ENCODE results near the gene GNAS.
"Not testable (repeated sequence)": the region's sequence is repeated elsewhere in the genome, so short reads cannot be mapped to it uniquely, and the experiment has no call there.

GNAS gene

DNA sequence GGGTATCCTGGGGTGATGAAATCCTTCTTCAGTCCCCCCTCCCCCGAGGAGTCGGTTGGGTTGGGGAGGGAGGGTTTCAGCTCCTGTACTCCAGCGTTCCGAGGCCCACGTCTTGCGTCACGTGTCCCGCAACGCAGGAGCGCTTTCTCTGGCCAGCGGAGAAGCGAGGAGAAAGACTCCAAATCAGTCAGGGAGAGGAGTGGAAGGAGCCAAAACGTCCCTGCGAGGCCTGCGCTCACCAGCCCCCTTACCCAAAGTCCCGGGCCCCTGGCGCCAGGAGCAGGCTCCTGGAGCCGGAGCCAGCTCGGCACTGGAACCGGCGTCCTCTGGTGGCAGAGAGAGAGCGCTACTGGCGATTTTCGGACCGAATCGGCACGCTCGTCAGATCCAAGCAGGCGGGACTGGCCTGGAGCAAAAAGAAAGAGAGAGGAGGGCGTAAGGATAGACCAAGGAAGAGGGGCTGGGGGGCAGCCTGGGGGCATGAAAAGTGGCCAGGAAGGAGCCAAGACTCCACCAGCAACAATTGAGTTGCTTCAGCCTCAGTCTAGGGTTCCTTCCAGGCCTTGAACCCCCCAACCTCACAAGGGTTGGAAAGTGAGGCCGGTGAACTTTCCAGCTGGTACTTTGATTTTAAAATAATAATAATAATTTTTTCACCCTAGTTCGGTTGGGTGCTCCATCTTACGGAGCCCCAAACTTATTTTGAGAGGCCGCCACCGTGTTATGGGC lies at the start of gene GNAS:
Gene GNAS, plus strand, starts transcription at position 174 of the 729 bp plus-strand sequence.
- peak; percentile 17 for DNase-seq (ENCODE audit: low spot score)

DNA sequence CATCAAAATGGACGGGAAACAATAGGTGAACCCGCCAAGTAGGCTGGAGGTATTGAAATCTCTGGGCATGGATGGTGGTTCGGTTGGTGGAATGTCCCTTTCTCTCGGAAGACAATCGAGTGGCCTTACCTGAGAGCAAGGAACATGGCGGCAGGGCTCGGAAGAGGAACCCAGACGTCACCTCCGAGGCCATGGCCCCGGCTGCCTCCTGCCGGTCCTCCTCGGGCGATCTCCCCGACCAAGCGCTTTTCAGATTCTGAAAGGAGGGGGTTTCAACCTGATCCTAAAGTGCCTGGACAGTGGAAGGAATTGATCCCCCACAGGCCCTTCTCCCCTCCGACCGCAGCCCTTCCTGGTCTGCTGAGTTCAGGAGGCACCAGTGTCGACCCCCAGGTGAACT lies 49.0 kb upstream of the GNAS start:
- DNase-seq (ENCODE audit: low spot score): no peak

DNA sequence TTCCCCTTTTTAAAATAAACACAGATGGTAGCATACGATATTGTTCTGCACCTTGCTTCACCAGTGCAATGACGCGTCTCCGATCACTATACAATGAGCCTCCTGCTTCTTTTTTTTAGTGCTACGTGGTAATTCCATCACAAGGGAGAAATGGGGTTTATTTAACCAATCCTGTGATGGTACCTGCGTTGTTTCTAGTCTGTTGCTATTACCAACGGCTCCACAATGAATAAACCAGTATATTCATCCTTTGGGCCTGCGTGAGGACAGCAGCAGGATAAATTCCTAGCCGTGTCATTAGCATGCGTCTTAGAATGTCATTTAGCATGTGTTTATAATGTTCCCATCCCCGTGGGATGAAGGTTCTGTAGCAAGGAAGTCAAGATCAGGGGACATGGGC lies 44.7 kb upstream of the GNAS start:
- DNase-seq (ENCODE audit: low spot score): no peak

DNA sequence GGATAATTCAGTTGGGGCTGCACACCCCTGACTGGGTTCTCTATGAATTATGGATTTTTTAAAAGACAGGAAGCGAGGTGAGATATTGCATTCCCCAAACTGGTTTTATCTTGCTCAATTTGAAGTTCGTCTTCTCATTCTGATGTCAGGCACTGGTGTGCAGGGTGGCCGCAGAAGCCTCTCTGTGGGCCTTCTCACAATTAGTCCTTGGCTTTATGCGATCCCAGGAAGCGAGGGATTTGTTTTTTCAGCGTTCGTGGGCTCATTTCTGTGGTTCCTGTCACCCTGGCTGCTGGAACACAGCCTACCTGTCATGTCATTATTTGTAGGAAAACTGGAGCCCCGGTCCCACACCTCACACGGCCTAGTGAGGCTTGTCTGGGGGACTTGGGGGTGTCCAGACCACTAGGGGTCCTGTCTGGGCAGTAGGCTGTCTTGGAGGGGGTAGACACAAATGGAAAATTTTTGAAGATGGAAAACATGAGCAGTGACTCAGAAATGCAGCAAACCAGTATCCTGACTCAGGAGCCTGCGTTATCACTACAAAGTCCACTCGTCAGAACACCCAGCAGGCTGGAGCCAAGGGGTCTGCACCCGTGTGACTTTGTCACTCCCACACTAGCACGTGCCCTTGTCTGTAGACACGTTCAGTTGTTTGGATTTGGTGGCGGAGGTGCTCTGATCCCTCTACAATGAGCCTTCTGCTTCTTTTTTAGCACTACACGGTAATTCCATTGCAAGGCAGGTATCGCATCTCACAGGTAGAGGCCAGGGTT lies 44.1 kb upstream of the GNAS start:
- no peak for DNase-seq (ENCODE audit: low spot score)

DNA sequence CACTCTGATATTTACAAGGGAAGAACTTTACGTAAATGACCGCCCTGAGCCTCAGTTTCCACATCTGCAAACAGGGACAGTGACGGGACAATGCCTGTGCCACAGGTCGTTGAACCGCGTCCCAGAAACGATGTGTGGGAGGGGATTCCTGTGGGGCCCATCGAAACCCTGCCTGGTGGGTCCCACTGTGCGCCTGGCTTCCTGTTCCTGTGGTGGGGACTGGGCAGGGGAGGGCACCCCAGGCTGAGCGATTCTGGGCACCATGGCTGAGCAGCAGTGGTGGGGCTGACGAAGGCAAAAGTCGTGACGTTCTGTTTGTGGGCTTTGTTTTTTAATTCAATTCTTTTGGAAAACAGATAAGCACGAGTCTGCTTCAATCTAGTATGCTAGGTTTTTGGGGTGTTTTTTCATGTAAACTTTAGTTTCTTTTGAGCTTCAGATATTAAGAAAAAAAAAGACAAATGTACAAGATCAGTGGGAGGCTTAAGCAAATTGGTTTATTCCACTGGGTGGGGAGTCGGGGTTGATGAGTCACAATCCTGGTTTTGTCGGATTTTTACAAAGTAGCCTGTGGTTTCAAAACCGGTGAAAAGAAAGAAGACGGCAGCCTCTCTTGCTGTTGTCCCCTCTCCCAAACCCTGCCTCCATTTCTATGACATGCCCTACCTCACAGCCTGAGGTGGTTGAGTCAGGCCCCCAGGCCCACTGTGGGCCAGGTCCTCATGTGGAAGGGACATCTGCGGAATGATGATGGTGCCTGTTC lies 42.2 kb upstream of the GNAS start:
- DNase-seq (ENCODE audit: low spot score): no peak

DNA sequence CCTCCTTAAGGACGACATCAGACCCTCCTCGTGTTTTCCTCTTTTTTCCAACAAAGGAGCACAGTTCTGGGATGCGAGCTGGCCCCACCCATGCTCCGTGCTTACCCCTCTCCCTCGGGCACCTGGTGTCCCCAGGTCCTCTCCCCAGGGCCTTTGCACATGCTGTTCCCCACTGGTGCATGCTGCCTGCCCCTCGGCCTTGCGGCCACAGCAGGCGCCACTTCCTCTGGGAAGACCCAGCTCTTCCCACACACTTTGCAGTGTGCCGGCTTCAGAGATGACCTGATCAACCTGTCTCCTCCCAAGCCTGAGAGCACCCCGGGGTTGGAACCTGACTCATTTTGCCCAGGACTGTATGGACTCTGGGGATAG lies 41.7 kb upstream of the GNAS start:
- DNase-seq (ENCODE audit: low spot score): no peak

DNA sequence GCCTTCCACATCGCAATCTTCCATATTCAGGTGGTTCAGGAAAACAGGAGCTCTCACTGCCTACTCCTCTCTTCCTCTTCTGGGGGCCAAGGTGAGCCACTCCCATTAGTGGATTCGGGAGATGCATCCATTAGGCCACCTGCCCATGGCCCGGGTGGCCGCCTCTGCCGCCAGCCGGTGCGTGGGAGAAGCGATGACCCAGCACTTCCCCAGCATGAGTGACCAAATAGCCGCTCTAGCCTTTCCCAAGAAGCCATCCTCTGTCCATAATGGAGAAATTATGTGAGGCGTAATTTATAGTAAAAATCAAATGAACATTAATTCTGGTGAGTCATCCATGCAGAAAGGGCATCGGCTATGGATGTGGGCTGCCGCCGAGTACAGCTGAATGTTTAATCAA lies 41.2 kb upstream of the GNAS start:
- DNase-seq (ENCODE audit: low spot score): no peak

DNA sequence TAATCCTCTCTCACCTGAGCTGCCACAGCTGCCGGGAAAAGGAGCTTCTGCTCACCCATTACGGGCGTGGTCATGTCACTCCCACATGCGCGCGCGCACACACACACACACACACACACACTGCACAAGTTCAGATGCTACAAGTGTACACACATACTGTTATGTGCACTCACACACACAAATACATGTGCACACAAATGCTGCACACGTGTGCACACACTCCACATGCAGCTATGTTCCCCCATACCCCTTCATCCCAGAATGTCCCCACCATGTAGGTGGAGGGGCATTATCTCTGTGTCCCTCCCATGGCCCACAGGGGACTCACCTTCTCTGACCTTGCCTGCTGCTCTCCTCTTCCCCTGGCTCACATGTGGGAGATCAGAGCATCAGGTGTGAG lies 39.1 kb upstream of the GNAS start:
- DNase-seq (ENCODE audit: low spot score): no peak

DNA sequence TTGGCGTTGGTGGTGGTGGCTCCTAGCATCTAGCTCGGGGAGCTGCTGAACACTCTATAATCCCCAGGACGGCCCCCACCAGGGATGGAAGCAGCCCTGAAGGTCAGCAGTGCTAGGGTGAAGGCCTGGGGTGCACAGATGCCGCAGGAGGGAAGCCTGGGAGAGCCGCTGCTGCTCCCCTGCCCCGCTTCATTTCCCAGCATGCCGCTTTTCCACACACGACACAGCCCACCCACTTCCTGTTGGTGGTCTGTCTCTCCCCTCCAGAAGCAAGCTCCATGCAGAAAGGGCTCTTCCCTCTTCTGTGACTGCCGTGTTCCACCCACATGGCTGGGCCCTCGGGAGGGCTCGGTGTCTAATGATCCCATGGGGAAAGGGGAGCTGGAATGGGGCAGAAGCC lies 37.1 kb upstream of the GNAS start:
- no peak for DNase-seq (ENCODE audit: low spot score)

DNA sequence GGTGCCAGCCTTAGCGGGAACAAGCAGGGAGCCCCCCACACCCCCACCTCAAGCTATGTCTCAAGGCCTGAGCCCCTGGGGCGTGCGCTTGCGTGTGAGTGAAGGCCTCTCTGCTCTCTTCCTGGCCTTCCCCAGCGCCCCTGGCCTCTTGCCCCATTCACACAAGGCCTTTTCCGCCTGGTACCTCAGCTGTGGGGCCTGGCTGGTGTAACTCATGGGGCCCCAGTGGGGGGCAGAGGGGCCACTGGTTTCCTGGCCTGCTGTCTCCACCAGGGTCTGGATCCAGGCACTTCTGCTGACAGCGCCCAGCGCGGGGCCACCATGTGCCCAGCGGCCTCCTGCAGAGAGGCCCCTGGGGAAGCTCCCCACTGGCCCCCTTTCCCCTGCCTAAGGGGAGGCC lies 36.5 kb upstream of the GNAS start:
- DNase-seq (ENCODE audit: low spot score): no peak

DNA sequence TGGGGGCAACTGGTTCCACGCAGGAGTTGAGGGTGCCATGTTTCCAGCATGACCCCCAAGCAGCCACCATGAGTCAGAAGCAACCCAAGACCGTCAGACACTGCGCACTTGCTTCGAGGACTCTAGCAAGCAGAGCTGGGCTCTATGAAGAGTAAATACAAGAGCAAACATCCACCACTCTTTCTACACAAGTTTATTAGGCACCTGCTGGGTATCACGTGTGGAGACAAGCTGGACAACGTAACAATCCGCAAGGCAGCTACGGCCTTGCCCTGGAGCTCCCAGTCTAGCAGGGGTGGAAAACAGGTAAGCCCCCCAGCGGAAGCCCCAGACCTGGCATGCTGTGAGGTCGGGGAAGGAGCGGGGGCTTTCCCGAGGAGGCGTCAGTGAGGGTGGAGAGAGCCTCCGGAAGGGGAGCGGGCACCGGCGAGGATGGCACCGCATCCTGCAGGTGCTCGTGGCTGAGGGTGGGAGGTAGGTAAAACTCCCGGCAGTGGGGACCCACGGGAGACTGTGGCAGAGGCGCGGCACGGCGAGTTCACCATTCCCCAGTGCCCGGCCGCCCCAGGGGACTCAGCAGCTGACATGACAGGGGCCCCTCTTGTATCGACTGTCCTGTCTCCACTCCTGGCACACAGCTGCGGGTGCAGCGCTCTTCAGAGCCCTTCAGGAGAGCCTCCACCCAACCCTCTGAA lies 35.4 kb upstream of the GNAS start:
- DNase-seq (ENCODE audit: low spot score): no peak

DNA sequence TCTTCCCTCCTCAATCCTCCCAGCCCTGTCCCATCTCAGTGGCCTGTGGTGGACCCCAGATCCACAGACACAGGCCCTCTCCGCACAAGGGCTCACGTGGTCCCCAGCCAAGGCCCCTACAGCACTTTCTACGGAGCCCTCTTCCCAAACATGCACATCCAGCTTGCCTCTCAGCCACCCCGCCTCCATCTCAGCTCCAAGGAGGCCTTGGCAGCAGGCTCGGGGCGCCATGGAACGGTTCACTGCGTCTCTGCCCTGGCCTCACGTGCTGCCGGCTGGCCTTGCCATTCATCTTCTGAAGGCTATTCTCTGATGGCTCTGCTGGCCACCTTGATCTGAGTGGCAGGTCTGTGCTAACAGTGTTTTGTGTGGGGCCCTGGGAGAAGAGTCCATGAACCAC lies 34.8 kb upstream of the GNAS start:
- no peak for DNase-seq (ENCODE audit: low spot score)

DNA sequence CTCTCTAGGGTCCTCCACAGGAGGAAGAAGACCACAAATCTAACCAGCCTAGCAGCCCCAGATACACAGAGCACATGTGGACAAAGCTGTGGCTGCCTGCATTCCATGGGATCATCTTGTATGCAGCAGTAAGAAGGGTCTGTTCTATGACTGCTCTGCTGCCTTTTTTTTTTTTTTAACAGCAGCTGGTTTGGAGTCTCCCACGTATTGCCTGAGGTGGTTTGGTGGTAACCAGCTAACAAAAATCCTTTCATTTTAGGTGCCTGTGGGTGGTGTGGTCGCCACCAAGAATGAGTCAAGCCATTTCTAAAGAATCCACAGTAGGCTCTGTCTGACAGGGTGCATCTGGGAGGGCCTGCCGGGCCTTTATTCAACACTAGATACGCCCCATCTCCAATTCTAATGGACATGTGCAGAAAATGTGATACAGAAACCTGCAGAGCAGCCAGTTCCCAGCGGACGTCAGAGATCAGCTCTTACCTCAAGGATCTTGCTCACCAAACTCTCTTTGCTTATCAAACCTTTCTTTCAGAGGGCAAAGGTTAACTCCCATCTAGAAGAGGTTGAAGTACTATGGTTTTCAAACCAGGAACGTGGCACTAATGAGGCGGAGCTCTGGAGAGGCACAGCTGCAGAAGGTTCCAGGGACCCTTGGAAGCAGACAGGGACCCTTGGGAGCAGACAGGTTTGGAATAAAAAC lies 33.8 kb upstream of the GNAS start:
- no peak for DNase-seq (ENCODE audit: low spot score)

DNA sequence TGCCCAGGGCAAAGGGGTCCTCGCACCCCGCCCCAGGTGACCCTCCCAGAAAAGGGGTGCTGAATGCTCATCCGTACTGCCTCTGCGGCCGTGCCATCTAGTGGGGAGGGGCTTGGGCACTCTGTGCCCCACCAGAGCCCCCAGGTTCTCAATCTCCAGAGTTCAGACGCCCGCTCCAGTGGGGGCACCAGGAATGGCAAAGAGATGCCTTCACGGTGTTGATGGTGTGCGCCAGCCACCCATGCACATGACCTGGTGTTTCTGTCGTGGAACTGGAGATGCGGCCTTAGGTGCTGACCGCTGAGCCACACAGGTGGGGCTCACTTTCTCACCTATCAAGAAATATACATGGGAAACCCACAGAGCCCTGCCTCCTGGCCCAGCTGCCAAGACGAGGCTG lies 32.6 kb upstream of the GNAS start:
- DNase-seq (ENCODE audit: low spot score): no peak

DNA sequence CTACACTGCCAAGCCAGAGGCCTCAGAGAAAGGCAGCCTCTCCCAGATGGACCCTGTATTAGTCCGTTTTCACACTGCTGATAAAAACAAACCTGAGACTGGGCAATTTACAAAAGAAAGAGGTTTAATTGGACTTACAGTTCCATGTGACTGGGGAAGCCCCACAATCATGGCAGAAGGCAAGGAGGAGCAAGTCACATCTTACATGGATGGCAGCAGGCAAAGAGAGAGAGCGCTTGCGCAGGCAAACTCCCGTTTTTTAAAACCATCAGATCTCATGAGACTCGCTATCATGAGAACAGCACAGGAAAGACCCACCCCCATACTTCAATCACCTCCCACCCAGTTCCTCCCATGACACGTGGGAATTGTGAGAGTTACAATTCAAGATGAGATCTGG lies 32.0 kb upstream of the GNAS start:
- not testable (repeated sequence) for DNase-seq (ENCODE audit: low spot score)

DNA sequence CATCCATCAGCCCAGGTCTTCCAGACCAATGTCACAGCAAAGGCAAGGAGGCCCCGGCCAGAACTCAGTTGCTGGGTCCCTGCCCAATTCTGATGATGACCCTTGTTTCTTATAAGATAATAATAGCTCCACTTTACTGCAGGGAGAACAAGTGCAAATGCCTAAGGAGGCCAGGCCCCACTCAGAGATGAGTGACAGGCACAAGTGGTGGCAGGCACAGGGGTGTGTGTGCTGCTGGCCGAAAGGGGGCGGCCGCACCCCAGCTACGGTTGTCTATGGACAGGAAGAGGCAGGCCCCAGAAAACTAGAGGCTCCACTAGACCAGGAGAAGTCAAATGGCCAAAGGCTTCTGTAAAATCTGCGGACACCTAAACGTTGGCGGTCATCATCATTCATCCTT lies 30.4 kb upstream of the GNAS start:
- no peak for DNase-seq (ENCODE audit: low spot score)

DNA sequence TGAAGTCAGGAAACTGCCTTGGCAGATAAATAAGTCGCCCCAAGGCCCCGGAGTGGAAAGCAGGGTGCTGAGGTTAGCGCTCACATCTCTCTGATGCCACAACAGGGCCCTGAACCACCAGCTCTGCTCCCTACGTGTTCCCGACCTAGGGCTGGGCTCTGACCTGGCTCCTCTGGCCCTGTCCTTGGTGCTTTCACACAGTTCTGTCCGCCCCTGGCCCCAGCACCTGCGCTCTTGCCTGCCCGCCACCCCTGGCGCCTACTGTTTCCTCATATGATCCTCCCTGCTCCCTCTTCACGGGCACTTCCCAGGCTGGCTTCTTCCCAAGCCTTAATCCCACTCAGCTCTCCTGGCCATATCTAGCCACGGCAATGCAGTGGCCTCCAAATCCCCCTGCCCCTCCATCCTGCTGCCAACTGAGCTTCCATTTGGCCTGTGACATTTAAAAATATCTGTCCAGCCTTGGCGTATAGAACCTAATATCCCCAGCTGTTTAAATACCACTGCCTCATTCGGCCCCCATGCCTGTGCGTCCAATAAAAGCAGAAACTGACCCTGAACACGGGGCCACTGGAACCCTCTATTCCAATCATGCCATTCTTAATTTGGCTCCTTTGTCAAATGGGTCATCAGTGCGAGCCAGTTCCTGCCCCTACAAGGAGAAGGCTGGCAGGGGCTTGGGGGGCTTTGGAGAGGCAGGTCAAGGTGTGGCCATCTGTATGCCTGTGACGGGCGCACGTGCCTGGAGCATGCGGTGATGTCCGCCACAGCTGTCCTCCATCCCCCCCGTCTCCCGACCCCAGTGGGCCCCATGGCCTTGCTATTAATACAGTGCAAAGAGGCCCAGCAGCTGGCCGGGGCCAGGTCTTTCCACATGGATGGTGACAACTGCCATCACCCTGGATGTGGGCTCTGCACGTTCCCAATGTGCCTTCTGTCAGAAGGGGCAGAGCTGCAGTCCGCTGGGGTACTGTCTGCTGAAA lies 29.5 kb upstream of the GNAS start:
- DNase-seq (ENCODE audit: low spot score): no peak

DNA sequence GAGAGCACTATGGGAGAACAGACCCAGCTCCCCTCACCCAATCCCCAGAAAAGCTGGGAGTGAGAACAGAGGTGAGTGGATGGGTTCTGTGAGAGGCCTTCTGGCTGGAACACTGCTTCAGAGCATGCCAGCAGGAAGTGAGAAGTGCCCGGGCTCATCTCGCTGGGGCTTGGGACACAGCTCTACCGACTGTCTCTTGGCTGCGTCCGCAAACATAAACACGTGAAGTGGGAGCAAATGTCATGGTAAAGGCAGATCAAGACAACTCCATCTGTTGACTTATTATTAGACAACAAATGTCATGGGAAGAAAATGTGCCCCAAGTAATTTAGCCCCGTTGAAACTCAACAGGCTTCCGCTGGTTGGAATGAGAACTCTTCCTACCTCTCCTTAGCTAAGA lies 27.7 kb upstream of the GNAS start:
- peak; percentile 3 for DNase-seq (ENCODE audit: low spot score)

DNA sequence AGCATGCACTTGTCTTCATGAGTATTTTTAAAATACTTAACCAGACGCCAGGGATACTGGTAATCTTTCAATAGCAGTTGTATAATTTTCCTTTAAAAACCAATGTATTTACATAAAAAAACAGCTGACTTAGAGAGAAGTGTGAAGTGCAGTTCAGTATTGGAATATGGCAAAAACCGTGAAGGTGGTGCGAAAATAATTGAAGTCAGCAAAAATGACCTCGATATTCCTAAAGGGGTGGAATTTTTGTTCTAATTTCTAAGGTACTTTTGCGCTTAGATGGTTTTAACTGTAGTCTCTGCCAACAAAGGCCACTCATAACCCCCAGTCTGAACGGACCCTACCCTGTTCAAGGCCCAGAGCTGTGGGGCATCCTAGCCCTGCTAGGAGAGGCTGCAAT lies 27.1 kb upstream of the GNAS start:
- no peak for DNase-seq (ENCODE audit: low spot score)

DNA sequence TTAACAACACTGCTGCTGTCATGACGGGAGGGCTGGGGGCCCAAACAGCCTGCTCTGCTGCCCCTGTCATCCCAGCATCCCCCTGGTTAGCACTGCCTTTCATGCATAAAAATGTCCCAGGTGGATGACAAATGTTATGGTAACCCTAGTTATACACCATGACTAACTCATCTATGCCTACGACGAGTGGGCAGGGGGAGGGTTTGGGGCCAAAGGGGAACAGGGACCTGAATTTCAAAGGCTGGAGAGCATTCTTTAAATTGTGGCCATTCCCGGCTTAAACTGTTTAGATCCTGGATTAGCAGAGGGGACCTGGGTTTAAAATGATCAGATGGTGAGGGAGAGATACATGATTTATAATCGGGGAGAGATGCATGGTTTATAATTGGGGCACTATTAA lies 26.2 kb upstream of the GNAS start:
- no peak for DNase-seq (ENCODE audit: low spot score)

DNA sequence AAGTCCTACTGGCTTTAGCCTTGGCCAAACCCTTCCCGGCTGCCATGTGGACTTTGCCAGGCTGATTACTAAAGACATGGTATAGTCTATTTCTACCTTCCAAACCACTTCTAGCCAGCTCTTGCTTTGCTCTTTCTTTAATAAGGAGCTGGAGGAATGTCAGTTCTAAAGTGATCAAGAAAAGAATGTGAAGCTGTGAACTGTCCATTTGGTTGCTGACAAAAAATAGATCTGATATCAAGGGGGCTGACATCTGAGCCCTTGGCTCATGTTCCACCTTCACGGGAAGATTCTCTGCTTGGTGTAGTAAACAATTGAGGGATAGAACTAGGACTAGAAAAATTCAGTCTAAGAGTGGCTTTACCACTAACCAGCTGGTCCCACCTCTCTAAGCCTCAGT lies 24.4 kb upstream of the GNAS start:
- no peak for DNase-seq (ENCODE audit: low spot score)
